HCT116 (cell line): ENCODE data around the gene MTUS2.

ENCODE experiments used
- CTCF ChIP-seq, 3 experiments: fragments of 200-600 bp in 1 of 3; sonication (generic) in 1 of 3; IDR thresholded peaks in 2 of 3; conservative IDR thresholded peaks in 1 of 3; 2 replicates each; pipeline ENCODE4 v1.5.1; 2012 to 2017; ENCODE audit warnings: low read depth in 2 of 3, low read length in 2 of 3, antibody characterized with exemption in 1 of 3, borderline replicate concordance in 1 of 3, control low read depth in 1 of 3, mild to moderate bottlenecking in 1 of 3, mixed read lengths in 1 of 3, mixed run types in 1 of 3, moderate library complexity in 1 of 3; ENCODE audit not compliant: insufficient read depth in 1 of 3
- EZH2 ChIP-seq: fragments of 200-600 bp; sonication (generic); IDR thresholded peaks from 2 replicates; pipeline ENCODE4 v1.6.1; 2017; ENCODE audit warnings: antibody characterized with exemption, mixed run types
- FOSL1 ChIP-seq: IDR thresholded peaks from 2 replicates; pipeline ENCODE4 v1.6.1; 2012; ENCODE audit warnings: low read depth
- MAX ChIP-seq: IDR thresholded peaks from 2 replicates; pipeline ENCODE4 v1.6.1; 2012
- POLR2A ChIP-seq: IDR thresholded peaks from 2 replicates; pipeline ENCODE4 v1.7.0; 2011; ENCODE audit warnings: borderline replicate concordance; ENCODE audit not compliant: insufficient read depth, insufficient read length; ENCODE audit errors: extremely low read depth
- RAD21 ChIP-seq: IDR thresholded peaks from 2 replicates; pipeline ENCODE4 v1.6.1; 2012; ENCODE audit warnings: low read depth, mild to moderate bottlenecking
- ZBTB33 ChIP-seq: IDR thresholded peaks from 2 replicates; pipeline ENCODE4 v1.6.1; 2011; ENCODE audit warnings: mild to moderate bottlenecking, low read length, moderate library complexity; ENCODE audit not compliant: insufficient replicate concordance; ENCODE audit errors: extremely low read depth

- peak in 2 of 3 experiments; percentile 13 to 15; a peak in 1 of 6 replicates for TF ChIP-seq CTCF (IDR thresholded peaks at IDR 0.05 in 2 of 3, conservative IDR thresholded peaks at IDR 0.05 in 1 of 3; ENCODE audit: borderline replicate concordance in 1 of 3, insufficient read depth in 1 of 3, low read depth in 2 of 3, low read length in 2 of 3)
- no peak for TF ChIP-seq POLR2A
- peak; percentile 9; the same call in 1 of the 2 replicates for TF ChIP-seq RAD21
- no peak for TF ChIP-seq MAX
- TF ChIP-seq FOSL1 = no peak
- TF ChIP-seq EZH2 = no peak
- TF ChIP-seq ZBTB33 = no peak
Observed at GRCh38 chr13:28819735-28820098, 422 bp upstream of the MTUS2 start.
